Fibroblast of lung (primary cell): ENCODE data around the gene AGPAT4. TPM values are rescaled to one million over a fixed set of nuclear protein-coding genes. Genes with fewer than 3 reads are reported as not detected.

ENCODE experiments used
- DNase-seq, 2 donors: peaks; one replicate each; pipeline versions ENCODE4 v3.0.0 to v3.0.0-alpha.2; 2010; ENCODE audit warnings: low read depth in 2 of 2
- H2AFZ ChIP-seq: 2 replicates; pipeline ENCODE4 v1.5.1; 2012; ENCODE audit warnings: low read length, control low read depth, inconsistent platforms
- H3K27ac ChIP-seq: 2 replicates; pipeline ENCODE4 v1.5.1; 2011; ENCODE audit warnings: low read length, control low read depth; ENCODE audit not compliant: insufficient read depth
- H3K27me3 ChIP-seq: 2 replicates; pipeline ENCODE4 v1.5.1; 2011; ENCODE audit warnings: mild to moderate bottlenecking, low read length; ENCODE audit not compliant: control insufficient read depth, insufficient read depth
- H3K36me3 ChIP-seq: 2 replicates; pipeline ENCODE4 v1.5.1; 2011; ENCODE audit warnings: low read length; ENCODE audit not compliant: control insufficient read depth, insufficient read depth
- H3K4me1 ChIP-seq: 2 replicates; pipeline ENCODE4 v1.5.1; 2011; ENCODE audit warnings: low read length; ENCODE audit not compliant: control insufficient read depth, insufficient read depth; ENCODE audit errors: extremely low read depth
- H3K4me2 ChIP-seq: 2 replicates; pipeline ENCODE4 v1.5.1; 2011; ENCODE audit warnings: low read length, control low read depth; ENCODE audit not compliant: insufficient read depth; ENCODE audit errors: extremely low read depth
- H3K4me3 ChIP-seq, 4 experiments: fragments of 200-600 bp in 1 of 4; sonication (generic) in 1 of 4; replicated peaks in 1 of 4; 2 replicates each; pipeline ENCODE4 v1.5.1; 2011 to 2016; ENCODE audit warnings: low read length in 4 of 4, low read depth in 3 of 4, mild to moderate bottlenecking in 3 of 4, control low read depth in 2 of 4, inconsistent platforms in 1 of 4, mixed read lengths in 1 of 4; ENCODE audit not compliant: insufficient read depth in 1 of 4; ENCODE audit errors: control extremely low read depth in 1 of 4
- H3K79me2 ChIP-seq: 2 replicates; pipeline ENCODE4 v1.5.1; 2012; ENCODE audit warnings: mild to moderate bottlenecking, low read length, inconsistent platforms; ENCODE audit not compliant: control insufficient read depth, insufficient read depth
- H3K9ac ChIP-seq: 2 replicates; pipeline ENCODE4 v1.5.1; 2011; ENCODE audit warnings: mild to moderate bottlenecking, low read length, control low read depth; ENCODE audit not compliant: insufficient read depth
- H3K9me3 ChIP-seq: 2 replicates; pipeline ENCODE4 v1.5.1; 2012; ENCODE audit warnings: low read depth, low read length; ENCODE audit not compliant: control insufficient read depth, insufficient read depth
- H4K20me1 ChIP-seq: 2 replicates; pipeline ENCODE4 v1.5.1; 2011; ENCODE audit warnings: low read length; ENCODE audit not compliant: control insufficient read depth, insufficient read depth; ENCODE audit errors: extremely low read depth
- EZH2 ChIP-seq: IDR thresholded peaks from 2 replicates; pipeline ENCODE4 v1.5.1; 2012; ENCODE audit warnings: low read length, control low read depth, mild to moderate bottlenecking; ENCODE audit errors: missing control alignments
- polyA plus RNA-seq, 2 donors: library from polyadenylated mRNA; depleted of rRNA in 1 of 2; stranded (reverse) in 1 of 2; unstranded in 1 of 2; fragments of >200 nt; gene quantifications; 2 replicates each; pipeline ENCODE4 v1.2.1, GENCODE V29; 2011 to 2012; ENCODE audit warnings: missing spikeins in 1 of 2
- total RNA-seq: library from RNA; depleted of rRNA; stranded (reverse); fragments of >200 nt; gene quantifications from 2 replicates; pipeline ENCODE4 v1.2.1, GENCODE V29; 2014
- TF ChIP-seq, protein P1 (sequence below), 2 donors: IDR thresholded peaks in 1 of 2; conservative IDR thresholded peaks in 1 of 2; 1 replicate in 1 of 2; 2 replicates in 1 of 2; pipeline ENCODE4 v1.5.1; 2011 to 2012; ENCODE audit warnings: low read length in 2 of 2, control low read depth in 1 of 2, inconsistent platforms in 1 of 2, low read depth in 1 of 2, mild to moderate bottlenecking in 1 of 2

AGPAT4 gene
- total and polyA plus RNA-seq, 2 donors (not counting 1 experiment from before 2014, with no cell fraction given): 4.7 to 8.4 TPM

GRCh38 chr6:161214722-161215121 lies 59.1 kb downstream of the AGPAT4 start:
- Histone ChIP-seq H3K9me3 (no peaks in the 10 kb centered on the region), H3K4me2 (no peak overlapping the region), H3K79me2 (no peaks in the 10 kb centered on the region), H3K27ac (peak overlapping the region; percentile 44), H3K27me3 (no peaks in the 10 kb centered on the region), H4K20me1 (no peaks in the 10 kb centered on the region), H3K4me3 (no peak overlapping the region), H3K4me1 (no peaks in the 10 kb centered on the region), H3K9ac (no peak overlapping the region), H2AFZ (no peak overlapping the region), H3K36me3 (no peaks in the 10 kb centered on the region)
- DNase-seq: no peak
- TF ChIP-seq, protein P1, sequence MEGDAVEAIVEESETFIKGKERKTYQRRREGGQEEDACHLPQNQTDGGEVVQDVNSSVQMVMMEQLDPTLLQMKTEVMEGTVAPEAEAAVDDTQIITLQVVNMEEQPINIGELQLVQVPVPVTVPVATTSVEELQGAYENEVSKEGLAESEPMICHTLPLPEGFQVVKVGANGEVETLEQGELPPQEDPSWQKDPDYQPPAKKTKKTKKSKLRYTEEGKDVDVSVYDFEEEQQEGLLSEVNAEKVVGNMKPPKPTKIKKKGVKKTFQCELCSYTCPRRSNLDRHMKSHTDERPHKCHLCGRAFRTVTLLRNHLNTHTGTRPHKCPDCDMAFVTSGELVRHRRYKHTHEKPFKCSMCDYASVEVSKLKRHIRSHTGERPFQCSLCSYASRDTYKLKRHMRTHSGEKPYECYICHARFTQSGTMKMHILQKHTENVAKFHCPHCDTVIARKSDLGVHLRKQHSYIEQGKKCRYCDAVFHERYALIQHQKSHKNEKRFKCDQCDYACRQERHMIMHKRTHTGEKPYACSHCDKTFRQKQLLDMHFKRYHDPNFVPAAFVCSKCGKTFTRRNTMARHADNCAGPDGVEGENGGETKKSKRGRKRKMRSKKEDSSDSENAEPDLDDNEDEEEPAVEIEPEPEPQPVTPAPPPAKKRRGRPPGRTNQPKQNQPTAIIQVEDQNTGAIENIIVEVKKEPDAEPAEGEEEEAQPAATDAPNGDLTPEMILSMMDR (conservative IDR thresholded peaks at IDR 0.05 in 1 of 2, IDR thresholded peaks at IDR 0.05 in 1 of 2; ENCODE audit: low read depth in 1 of 2, low read length in 2 of 2): no peak
- no peak for TF ChIP-seq EZH2

GRCh38 chr6:161212902-161213301 lies 61.0 kb downstream of the AGPAT4 start:
- no peaks in the 10 kb centered on the region for H4K20me1 ChIP-seq
- H2AFZ ChIP-seq: no peak overlapping the region
- H3K4me2 ChIP-seq: no peak overlapping the region
- no peaks in the 10 kb centered on the region for H3K79me2 ChIP-seq
- TF ChIP-seq EZH2: no peak
- TF ChIP-seq, protein P1 (conservative IDR thresholded peaks at IDR 0.05 in 1 of 2, IDR thresholded peaks at IDR 0.05 in 1 of 2; ENCODE audit: low read depth in 1 of 2, low read length in 2 of 2): no peak
- H3K9me3 ChIP-seq: no peaks in the 10 kb centered on the region
- no peak overlapping the region for H3K9ac ChIP-seq
- H3K36me3 ChIP-seq: no peaks in the 10 kb centered on the region
- H3K27me3 ChIP-seq: no peaks in the 10 kb centered on the region
- H3K27ac ChIP-seq: no peak overlapping the region
- H3K4me3 ChIP-seq: no peak overlapping the region
- no peaks in the 10 kb centered on the region for H3K4me1 ChIP-seq
- DNase-seq: peak in 1 of 2 donors; percentile 42

DNA sequence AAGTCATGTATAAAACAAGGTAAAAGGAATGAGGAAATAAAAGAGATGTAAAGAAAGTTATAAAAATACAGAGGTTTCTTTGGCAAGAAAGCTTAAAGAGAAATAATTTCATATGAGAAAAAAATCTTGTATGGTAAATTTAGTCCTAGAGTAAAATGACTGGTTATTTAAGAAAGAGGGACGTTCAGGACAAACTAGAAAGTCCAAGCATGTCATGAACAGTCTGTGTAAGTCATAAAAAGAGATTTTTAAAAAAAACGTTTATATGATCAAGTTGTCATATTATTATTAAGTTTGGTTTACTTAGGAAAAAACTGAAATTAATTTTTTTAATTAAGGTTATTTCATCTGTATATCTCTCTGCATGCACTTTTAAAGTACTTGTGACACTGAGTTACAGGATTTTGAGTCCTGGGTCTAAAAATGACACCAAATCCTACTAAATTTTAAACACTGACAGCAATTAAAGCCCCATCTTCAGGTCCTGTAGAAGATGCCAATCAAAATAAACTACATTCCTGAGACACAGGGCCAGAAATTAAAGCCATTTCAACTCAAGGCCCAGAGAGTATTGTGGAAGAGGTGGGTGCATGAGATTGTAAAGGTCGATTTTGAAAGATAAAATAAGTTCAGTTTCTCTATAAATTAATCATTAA lies 62.4 kb downstream of the AGPAT4 start:
- H3K4me2 ChIP-seq: no peak overlapping the region
- H3K9ac ChIP-seq: no peak overlapping the region
- no peaks in the 10 kb centered on the region for H3K27me3 ChIP-seq
- H3K27ac ChIP-seq: no peak overlapping the region
- no peaks in the 10 kb centered on the region for H4K20me1 ChIP-seq
- H3K36me3 ChIP-seq: no peaks in the 10 kb centered on the region
- H2AFZ ChIP-seq: no peak overlapping the region
- H3K4me3 ChIP-seq: no peak overlapping the region
- H3K9me3 ChIP-seq: no peaks in the 10 kb centered on the region
- TF ChIP-seq, protein P1 (conservative IDR thresholded peaks at IDR 0.05 in 1 of 2, IDR thresholded peaks at IDR 0.05 in 1 of 2; ENCODE audit: low read depth in 1 of 2, low read length in 2 of 2): no peak
- no peak for TF ChIP-seq EZH2
- H3K4me1 ChIP-seq: no peaks in the 10 kb centered on the region
- no peaks in the 10 kb centered on the region for H3K79me2 ChIP-seq
- DNase-seq: no peak
